Activated T-helper 1 cell treated with anti-CD3 and anti-CD28 coated beads, Interleukin-12 subunit alpha, Interleukin-12 subunit beta, Interleukin-2, Interleukin-4 antibody, amounts not matched to agents 30 ng/mL and 10 ng/mL and 1 ng/mL, durations not matched to agents 14 hours and 24 hours and 36 hours (primary cell): ENCODE data around the gene LILRB2. TPM values are rescaled to one million over a fixed set of nuclear protein-coding genes. Genes with fewer than 3 reads are reported as not detected.
"Not testable (repeated sequence)": the region's sequence is repeated elsewhere in the genome, so short reads cannot be mapped to it uniquely, and the experiment has no call there.

Experiments
- DNase-seq: peaks from one replicate; pipeline ENCODE4 v3.0.0; 2021; ENCODE audit warnings: low spot score
- H3K27ac Mint-ChIP-seq: one replicate; pipeline ENCODE4 v1.8.0; 2021; ENCODE audit warnings: mild to moderate bottlenecking, mixed read lengths
- H3K27me3 Mint-ChIP-seq: one replicate; pipeline ENCODE4 v1.8.0; 2022; ENCODE audit warnings: mild to moderate bottlenecking, moderate library complexity, mixed read lengths; ENCODE audit not compliant: insufficient read depth
- H3K36me3 Mint-ChIP-seq: one replicate; pipeline ENCODE4 v1.8.0; 2021; ENCODE audit warnings: low read depth, mixed read lengths
- H3K4me1 Mint-ChIP-seq: one replicate; pipeline ENCODE4 v1.8.0; 2021; ENCODE audit warnings: low read depth, mixed read lengths
- H3K4me3 Mint-ChIP-seq: one replicate; pipeline ENCODE4 v1.8.0; 2021; ENCODE audit warnings: mild to moderate bottlenecking, moderate library complexity, mixed read lengths
- H3K9me3 Mint-ChIP-seq: one replicate; pipeline ENCODE4 v1.8.0; 2021; ENCODE audit warnings: mixed read lengths
- intact Hi-C: fragments of 100-400 bp; cut with micrococcal nuclease; formaldehyde crosslinking; loops from one replicate; pipeline ENCODE4 v1.15.1; 2024
- total RNA-seq: library from RNA; stranded (reverse); gene quantifications from 2 replicates; pipeline ENCODE4 v1.2.3, GENCODE V29; 2022

The LILRB2 gene
- not detected in 2 replicates for total RNA-seq

DNA sequence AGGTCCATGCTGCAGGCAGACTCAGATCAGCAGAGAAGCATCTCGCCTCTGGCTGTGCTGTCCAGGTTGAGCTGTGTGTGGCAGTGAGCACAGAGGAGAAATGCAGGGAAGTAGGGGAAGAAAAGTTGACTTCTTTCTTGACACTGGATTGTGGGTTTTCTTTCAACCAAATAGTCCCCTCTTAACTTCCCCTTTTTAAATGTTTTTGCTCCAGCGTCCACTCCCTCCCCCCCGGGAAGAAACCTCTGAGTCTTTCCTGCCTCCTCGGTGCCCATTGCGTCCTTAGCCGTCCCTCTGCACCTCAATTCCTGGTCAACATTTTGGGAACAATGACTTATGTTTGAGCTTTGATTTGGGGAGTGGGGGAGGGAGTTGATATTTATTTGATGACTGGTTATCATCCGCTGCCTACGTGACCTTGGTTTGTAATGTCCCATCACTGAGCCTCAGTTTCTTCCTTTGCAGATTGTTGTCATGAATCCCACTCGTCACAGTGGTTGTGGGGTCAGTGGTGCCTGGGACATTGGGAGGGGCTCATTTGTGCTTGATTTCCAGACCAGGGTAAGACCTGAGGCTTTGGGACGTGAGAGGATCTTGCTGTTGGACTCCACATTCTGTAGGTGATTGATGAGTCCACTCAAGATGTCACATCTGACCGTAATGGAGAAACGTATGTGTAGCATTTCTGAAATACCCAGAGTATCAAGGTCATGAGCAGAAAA is at the start of gene LILRB2:
Gene LILRB2, minus strand, starts transcription at position 104 of the 722 bp plus-strand sequence. CDS start 614 bp downstream, outside the sequence.
- no peak within 1 kb of the TSS for H3K4me3 Mint-ChIP-seq
- intact Hi-C loops, result no loop called here
- H3K27ac Mint-ChIP-seq, result no peak within 1 kb of the TSS

DNA sequence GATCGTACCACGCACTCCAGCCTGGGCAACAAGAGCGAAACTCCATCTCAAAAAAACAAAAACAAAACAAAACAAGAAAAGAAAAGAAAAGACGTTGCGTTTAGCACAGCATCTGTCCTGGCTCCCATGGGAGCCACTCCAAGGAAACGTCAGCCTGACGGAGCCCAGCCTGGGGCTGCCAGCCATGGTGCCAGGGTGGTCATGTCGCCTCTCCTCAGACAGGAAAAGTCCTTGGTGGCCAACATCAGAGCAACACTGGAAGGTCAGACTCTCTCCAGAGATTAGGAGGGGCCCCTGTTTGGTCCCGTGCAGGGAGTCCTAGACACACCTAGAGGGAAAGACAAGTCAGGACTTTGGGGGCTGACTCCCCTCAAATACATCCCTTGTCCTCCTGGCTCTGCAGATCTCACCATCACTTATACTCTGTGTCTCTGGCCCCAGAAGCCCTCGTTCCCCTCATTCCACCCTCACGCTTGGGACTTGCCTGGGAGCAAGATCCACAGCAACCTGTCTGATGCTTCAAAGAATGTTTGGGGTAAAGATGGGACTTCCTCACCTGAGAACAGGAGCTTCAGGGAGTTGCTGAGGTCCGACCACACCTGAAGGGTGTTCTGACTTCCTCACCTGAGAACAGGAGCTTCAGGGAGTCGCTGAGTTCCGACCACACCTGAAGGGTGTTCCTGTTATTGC is 48.7 kb upstream of the LILRB2 start:
- Mint-ChIP-seq H3K27me3 (peaks cover 14% of the 10 kb centered on the region), H3K27ac (no peak overlapping the region), H3K36me3 (no peaks in the 10 kb centered on the region), H3K9me3 (no peaks in the 10 kb centered on the region), H3K4me1 (peaks cover 17% of the 10 kb centered on the region), H3K4me3 (no peak overlapping the region)
- DNase-seq, result no peak
- intact Hi-C loops, result no loop called here

More for the DNA sequence above, at the start of gene LILRB2:
- Mint-ChIP-seq H3K4me1 (peaks cover 7% of the 10 kb centered on the region), H3K9me3 (no peaks in the 10 kb centered on the region), H3K36me3 (no peaks in the 10 kb centered on the region), H3K27me3 (peaks cover 25% of the 10 kb centered on the region)
- no peak for DNase-seq

DNA sequence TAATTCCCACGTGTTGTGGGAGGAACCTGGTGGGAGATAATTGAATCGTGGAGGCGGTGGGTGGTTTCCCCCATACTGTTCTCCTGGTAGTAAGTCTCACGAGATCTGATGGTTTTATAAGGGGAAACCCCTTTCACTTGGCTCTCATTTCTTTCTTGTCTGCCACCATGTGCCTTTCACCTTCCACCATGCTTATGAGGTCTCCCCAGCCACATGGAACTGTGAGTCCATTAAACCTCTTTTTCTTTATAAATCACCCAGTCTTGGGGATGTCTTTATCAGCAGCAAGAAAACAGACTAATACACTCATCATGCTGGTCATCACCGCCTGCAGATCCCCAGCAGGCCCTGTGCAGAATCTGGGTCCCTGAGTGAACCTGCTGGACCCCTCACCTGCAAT is 47.9 kb upstream of the LILRB2 start:
- peaks cover 17% of the 10 kb centered on the region for H3K4me1 Mint-ChIP-seq
- H3K36me3 Mint-ChIP-seq, H3K9me3 Mint-ChIP-seq, H3K27ac Mint-ChIP-seq, DNase-seq, H3K4me3 Mint-ChIP-seq, intact Hi-C loops: not testable (repeated sequence)
- peaks cover 14% of the 10 kb centered on the region for H3K27me3 Mint-ChIP-seq

DNA sequence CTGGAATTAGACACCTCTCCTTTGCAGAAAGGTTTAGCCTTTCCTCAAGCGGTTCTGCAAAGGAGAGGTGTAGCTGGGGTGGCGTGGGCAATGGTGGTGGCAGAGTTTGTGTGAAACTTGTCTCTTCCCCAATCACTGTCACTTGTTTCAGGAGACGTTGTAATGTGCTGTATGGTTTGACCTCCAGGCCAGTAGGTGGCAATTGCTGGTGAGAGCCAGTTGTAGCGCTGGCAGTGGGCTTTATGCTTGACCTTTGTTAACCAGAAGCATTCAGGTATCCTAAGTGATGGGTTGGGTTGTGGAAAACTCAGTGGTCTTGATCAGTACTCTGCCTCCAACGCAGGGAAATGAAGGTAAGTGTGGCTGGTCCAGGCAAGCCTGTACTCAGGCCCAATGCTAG is 44.7 kb upstream of the LILRB2 start:
- Mint-ChIP-seq H3K36me3 (no peaks in the 10 kb centered on the region), H3K27ac (no peak overlapping the region)

DNA sequence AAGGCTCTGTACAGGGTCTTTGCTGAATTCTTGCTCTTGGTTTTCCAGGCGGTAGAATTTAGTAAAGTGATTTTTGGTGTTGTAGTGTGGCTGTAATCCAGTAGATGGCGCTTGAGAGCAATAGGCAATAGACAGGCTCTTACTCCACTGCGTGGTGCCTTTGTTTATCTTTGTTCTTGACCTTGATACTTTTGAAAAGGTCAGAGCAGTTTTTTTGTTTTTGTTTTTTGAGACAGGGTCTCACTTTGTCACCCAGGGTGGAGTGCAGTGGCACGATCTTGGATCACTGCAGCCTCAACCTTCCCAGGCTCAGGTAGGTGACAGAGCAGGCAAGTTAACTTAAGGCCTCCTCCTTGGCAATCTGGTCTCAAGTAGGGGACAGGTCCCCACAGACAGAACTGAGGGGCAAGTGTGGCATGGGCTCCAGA is 44.3 kb upstream of the LILRB2 start:
- Mint-ChIP-seq H3K4me3 (no peak overlapping the region), H3K4me1 (peaks cover 17% of the 10 kb centered on the region), H3K27ac (no peak overlapping the region), H3K9me3 (no peaks in the 10 kb centered on the region), H3K36me3 (no peaks in the 10 kb centered on the region), H3K27me3 (peaks cover 22% of the 10 kb centered on the region)
- intact Hi-C loops, result loop anchor here (1.0 kb wide), 2 partner anchors 29 to 66 kb away; no protein-coding TSS in a partner anchor
- DNase-seq, result peak; percentile 27

More for the DNA sequence above, 44.7 kb upstream of the LILRB2 start:
- Mint-ChIP-seq H3K4me1 (peaks cover 17% of the 10 kb centered on the region), H3K9me3 (no peaks in the 10 kb centered on the region), H3K4me3 (no peak overlapping the region), H3K27me3 (peaks cover 19% of the 10 kb centered on the region)
- intact Hi-C loops, result loop anchor here (1.0 kb wide), 2 partner anchors 29 to 66 kb away; no protein-coding TSS in a partner anchor
- no peak for DNase-seq

DNA sequence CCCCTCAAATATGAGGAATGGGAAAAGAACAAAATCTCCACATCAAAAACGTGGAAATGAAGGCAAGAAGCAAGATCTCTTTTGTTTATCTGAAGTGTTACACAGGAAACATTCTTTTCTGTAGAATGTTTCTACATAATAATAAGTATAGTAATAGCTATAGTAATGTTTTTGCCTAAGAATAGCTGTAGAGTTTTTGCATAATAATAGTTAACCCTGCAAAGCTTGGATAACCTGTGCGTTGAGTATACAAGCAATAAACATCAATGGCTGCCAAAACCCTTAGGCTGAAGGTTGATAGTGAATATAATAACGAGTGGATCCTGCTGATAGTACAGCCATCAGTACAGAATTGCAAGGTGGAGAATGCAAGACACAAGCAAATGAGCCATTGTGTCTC is 43.2 kb upstream of the LILRB2 start:
- intact Hi-C loops, result no loop called here
- Mint-ChIP-seq H3K4me1 (peaks cover 17% of the 10 kb centered on the region), H3K9me3 (no peaks in the 10 kb centered on the region), H3K4me3 (no peak overlapping the region), H3K27me3 (peaks cover 25% of the 10 kb centered on the region), H3K36me3 (no peaks in the 10 kb centered on the region), H3K27ac (no peak overlapping the region)
- DNase-seq, result no peak

DNA sequence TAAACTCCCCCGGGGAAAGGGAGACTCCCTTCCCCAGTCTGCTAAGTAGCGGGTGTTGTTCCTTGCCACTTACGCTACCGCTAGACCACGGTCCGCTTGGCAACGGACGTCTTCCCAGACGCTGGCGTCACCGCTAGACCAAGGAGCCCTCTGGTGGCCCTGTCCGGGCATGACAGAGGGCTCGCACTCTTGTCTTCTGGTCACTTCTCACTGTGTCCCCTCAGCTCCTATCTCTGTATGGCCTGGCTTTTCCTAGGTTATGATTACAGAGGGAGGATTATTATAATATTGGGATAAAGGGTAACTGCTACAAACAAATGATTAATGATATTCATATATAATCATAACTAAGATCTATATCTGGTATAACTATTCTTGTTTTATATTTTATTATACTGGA is 42.0 kb upstream of the LILRB2 start:
- intact Hi-C loops, DNase-seq, H3K9me3 Mint-ChIP-seq, H3K27ac Mint-ChIP-seq, H3K36me3 Mint-ChIP-seq, H3K4me3 Mint-ChIP-seq: not testable (repeated sequence)
- Mint-ChIP-seq H3K27me3 (peaks cover 26% of the 10 kb centered on the region), H3K4me1 (peaks cover 13% of the 10 kb centered on the region)

DNA sequence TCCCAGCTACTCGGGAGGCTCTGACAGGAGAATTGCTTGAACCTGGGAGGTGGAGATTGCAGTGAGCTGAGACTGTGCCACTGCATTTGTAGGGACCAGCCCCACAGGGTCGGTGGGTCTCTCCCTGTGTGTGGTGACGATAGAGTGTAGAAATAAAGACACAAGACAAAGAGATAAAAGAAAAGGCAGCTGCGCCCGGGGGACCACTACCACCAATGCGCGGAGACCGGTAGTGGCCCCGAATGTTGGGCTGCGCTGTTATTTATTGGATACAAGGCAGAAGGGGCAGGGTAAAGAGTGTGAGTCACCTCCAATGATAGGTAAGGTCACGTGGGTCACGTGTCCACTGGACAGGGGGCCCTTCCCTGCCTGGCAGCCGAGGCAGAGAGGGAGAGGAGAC is 41.4 kb upstream of the LILRB2 start:
- H3K27ac Mint-ChIP-seq, intact Hi-C loops, H3K36me3 Mint-ChIP-seq, H3K4me3 Mint-ChIP-seq, DNase-seq, H3K9me3 Mint-ChIP-seq, H3K4me1 Mint-ChIP-seq: not testable (repeated sequence)
- peaks cover 26% of the 10 kb centered on the region for H3K27me3 Mint-ChIP-seq

DNA sequence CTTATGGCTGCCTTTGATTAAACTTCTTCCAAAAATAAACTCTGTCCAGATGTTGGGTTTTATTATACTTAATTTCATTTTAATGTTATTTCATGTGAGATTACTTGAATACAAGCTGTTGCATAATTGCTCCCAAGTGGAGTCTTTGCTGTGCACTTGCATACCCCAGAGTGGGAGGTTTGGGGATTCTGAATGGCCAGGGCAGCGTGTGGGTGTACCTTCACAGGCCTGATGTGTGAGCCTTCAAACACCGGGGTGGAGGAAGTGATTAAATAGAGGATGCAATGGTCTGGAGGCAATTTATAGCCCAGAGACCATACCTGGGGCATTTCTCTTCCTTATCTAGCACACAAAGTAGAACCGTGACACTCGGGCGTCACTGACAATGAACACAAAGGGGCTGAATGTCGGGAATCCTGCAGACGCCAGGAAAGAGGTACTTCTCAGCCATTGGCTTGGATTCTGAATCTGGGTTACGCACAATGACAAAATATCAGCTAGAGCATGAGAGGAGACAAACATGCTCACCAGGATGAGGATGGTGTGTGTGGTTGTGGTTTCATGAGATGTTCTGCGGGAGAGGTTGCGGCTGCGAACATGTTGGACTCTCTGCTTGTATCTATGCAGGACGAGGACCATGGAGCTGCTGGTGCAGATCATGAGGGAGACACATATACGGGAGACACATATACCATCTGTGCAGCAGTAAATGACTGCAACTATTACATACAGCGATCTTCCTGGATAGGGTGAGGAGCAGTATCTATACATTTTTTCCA is 39.2 kb upstream of the LILRB2 start:
- intact Hi-C loops, result no loop called here
- Mint-ChIP-seq H3K27ac (no peak overlapping the region), H3K36me3 (no peaks in the 10 kb centered on the region), H3K4me3 (no peak overlapping the region), H3K4me1 (peaks cover 3% of the 10 kb centered on the region), H3K27me3 (peaks cover 23% of the 10 kb centered on the region), H3K9me3 (no peaks in the 10 kb centered on the region)
- no peak for DNase-seq

DNA sequence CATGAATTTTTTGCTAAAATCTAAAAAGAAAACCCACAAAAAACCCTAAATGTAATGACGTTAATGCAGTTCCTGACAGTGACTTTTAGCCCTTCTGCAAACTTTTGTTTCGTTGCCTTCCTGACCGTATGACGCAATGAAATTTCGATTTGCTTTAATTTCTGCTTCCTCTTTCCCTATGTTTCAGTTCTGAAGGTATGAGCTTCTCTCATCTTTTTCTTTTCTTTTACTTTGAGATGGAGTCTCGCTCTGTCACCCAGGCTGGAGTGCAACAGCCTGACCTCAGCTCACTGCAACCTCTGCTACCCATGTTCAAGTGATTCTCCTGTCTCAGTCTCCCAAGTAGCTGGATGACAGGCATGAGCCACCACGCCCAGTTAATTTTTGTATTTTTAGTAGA is 38.1 kb upstream of the LILRB2 start:
- no peaks in the 10 kb centered on the region for H3K4me1 Mint-ChIP-seq
- intact Hi-C loops, result no loop called here
- peak overlapping the region; percentile 58 for H3K27ac Mint-ChIP-seq
- no peak overlapping the region for H3K4me3 Mint-ChIP-seq
- H3K27me3 Mint-ChIP-seq, result peaks cover 20% of the 10 kb centered on the region
- H3K9me3 Mint-ChIP-seq, result no peaks in the 10 kb centered on the region
- no peak for DNase-seq
- no peaks in the 10 kb centered on the region for H3K36me3 Mint-ChIP-seq

DNA sequence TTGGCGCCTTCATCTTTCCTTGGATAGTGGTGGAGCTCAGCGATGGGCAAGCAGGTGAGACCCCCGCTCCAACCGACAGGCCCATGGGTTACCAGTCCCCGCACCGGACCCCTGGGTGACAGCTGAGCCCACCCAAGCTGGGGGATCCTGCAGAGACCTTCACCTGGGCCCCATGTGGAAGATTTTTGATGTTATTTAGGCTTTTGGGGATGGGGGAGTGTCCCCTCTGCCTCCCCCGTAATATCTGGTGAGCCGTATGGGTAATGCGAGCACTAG is 37.0 kb upstream of the LILRB2 start:
- no peak for DNase-seq
- H3K27ac Mint-ChIP-seq, result no peak overlapping the region
- no peaks in the 10 kb centered on the region for H3K9me3 Mint-ChIP-seq
- intact Hi-C loops, result no loop called here
- no peaks in the 10 kb centered on the region for H3K36me3 Mint-ChIP-seq
- peaks cover 23% of the 10 kb centered on the region for H3K27me3 Mint-ChIP-seq
- H3K4me1 Mint-ChIP-seq, result no peaks in the 10 kb centered on the region
- no peak overlapping the region for H3K4me3 Mint-ChIP-seq

DNA sequence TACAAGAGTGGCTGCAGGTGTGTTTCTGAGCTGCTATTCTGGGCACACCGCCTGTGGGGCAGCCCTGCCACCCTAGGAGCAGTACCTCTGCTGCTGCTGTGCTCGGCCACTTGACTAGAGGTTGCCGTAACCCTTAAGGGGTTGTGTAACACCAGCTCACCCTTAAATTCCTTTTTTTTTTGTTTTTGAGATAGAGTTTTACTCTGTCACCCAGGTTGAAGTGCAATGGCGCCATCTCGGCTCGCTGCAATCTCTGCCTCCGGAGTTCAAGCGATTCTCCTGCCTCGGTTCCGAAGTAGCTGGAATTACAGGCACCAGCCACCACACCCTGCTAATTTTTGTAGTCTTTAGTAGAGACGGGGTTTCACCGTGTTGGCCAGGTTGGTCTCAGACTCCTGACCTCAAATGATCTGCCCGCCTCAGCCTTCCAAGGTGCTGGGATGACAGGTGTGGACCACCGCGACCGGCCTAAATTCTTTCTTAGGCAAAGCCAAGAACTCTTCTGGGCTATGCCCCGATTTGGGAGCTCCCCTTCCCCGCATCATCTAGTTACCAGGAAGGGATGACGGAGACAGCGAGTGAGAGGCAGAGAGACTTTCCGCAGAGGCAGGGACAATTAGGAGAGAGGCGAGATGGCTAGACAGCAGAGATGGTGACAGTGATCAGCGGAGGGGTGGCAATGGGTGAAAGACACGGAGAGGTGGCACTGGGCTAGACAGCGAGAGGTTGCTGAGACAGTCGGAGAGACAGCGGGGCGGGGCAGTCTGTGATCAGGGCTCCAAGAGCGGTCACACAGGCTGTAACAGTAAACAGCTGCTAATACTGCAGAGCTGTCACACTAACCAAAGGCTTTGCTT is 36.4 kb upstream of the LILRB2 start:
- no peak for DNase-seq
- no peak overlapping the region for H3K4me3 Mint-ChIP-seq
- H3K36me3 Mint-ChIP-seq, result no peaks in the 10 kb centered on the region
- no peaks in the 10 kb centered on the region for H3K9me3 Mint-ChIP-seq
- H3K27ac Mint-ChIP-seq, result no peak overlapping the region
- H3K27me3 Mint-ChIP-seq, result peaks cover 25% of the 10 kb centered on the region
- no peaks in the 10 kb centered on the region for H3K4me1 Mint-ChIP-seq
- intact Hi-C loops, result no loop called here
